ENCODE data around the gene KIF20A.

GRCh38 chr5:138223532-138223931 is 44.6 kb downstream of the KIF20A start:
- TF ChIP-seq CTCF (IDR thresholded peaks at IDR 0.05; ENCODE audit: low read length) (no peak), EZH2 (optimal IDR thresholded peaks at IDR 0.05; ENCODE audit: low read depth, low read length) (no peak)

Measured in MM.1S (cell line).